Lower leg skin (tissue), 4 donors: Measurements from ENCODE around the gene GIMAP1. TPM values are rescaled to one million over a fixed set of nuclear protein-coding genes. Genes with fewer than 3 reads are reported as not detected.

Experiments used
- DNase-seq, 2 donors: peaks; one replicate each; pipeline ENCODE4 v3.0.0-alpha.2; 2019; ENCODE audit warnings: low spot score in 2 of 2
- H3K4me3 ChIP-seq: fragments of 200-600 bp; sonication (generic); 2 replicates; pipeline ENCODE4 v1.5.1; 2017; ENCODE audit warnings: mild to moderate bottlenecking, low read depth; ENCODE audit not compliant: poor library complexity, severe bottlenecking
- POLR2A ChIP-seq, 2 donors: fragments of 450-650 bp; IDR thresholded peaks; one replicate each; pipeline ENCODE4 v1.6.1; 2016 to 2017; ENCODE audit warnings: antibody characterized with exemption in 2 of 2, mild to moderate bottlenecking in 1 of 2, moderate library complexity in 1 of 2
- WGBS, 2 donors: methylation state at CpG; one replicate each; pipeline ENCODE4 v1.1.5; 2018; 5-methylcytosine and 5-hydroxymethylcytosine counted together
- intact Hi-C: fragments of 100-400 bp; cut with DNase I; formaldehyde crosslinking; loops from one replicate; pipeline ENCODE4 v1.15.0; 2023; ENCODE audit warnings: low total_unique reads
- total RNA-seq, 4 donors: library from RNA; depleted of rRNA; stranded (reverse); fragments of >200 nt; gene quantifications; one replicate each; pipeline ENCODE4 v1.1.0, GENCODE V29; 2016
- TF ChIP-seq, protein P1 (sequence below), 3 donors: fragments of 450-650 bp; IDR thresholded peaks; one replicate each; pipeline ENCODE4 v1.5.1; 2016; ENCODE audit warnings: antibody characterized with exemption in 3 of 3, mild to moderate bottlenecking in 3 of 3, moderate library complexity in 2 of 3

The GIMAP1 gene
- total RNA-seq, 4 donors from 2014 or later = 1.5 to 4.6 (median 2.7) TPM

DNA sequence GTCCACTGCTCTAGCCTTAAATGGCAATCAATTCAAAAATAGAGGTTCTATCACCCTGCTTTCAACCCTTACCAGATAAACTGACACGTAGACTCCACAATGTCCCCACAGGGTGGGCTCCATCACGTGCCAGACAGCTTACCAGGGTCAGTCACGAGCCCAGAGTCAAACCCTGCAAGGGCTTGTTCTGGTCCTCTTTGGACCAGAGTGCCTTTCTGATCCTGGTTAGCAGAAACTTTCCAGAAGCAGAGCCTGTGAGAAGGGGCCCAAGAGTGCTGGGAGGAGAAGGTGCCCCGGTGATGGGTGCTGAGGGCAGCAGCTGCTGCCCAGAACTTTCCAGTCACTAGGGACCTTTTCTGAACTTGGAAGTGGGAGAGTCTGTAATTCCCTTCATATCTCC, 20.5 kb downstream of the GIMAP1 start:
- TF ChIP-seq POLR2A (IDR thresholded peaks at IDR 0.05) = no peak
- TF ChIP-seq, protein P1, sequence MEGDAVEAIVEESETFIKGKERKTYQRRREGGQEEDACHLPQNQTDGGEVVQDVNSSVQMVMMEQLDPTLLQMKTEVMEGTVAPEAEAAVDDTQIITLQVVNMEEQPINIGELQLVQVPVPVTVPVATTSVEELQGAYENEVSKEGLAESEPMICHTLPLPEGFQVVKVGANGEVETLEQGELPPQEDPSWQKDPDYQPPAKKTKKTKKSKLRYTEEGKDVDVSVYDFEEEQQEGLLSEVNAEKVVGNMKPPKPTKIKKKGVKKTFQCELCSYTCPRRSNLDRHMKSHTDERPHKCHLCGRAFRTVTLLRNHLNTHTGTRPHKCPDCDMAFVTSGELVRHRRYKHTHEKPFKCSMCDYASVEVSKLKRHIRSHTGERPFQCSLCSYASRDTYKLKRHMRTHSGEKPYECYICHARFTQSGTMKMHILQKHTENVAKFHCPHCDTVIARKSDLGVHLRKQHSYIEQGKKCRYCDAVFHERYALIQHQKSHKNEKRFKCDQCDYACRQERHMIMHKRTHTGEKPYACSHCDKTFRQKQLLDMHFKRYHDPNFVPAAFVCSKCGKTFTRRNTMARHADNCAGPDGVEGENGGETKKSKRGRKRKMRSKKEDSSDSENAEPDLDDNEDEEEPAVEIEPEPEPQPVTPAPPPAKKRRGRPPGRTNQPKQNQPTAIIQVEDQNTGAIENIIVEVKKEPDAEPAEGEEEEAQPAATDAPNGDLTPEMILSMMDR (IDR thresholded peaks at IDR 0.05) = no peak
- no peak overlapping the region for H3K4me3 ChIP-seq
- DNase-seq = no peak
- 52 to 55% methylated on average over 4 of the region's 4 CpGs for WGBS, 2 donors
- intact Hi-C loops = loop anchor here (10.0 kb wide), 1 partner anchor 292 kb away; no protein-coding TSS in a partner anchor

DNA sequence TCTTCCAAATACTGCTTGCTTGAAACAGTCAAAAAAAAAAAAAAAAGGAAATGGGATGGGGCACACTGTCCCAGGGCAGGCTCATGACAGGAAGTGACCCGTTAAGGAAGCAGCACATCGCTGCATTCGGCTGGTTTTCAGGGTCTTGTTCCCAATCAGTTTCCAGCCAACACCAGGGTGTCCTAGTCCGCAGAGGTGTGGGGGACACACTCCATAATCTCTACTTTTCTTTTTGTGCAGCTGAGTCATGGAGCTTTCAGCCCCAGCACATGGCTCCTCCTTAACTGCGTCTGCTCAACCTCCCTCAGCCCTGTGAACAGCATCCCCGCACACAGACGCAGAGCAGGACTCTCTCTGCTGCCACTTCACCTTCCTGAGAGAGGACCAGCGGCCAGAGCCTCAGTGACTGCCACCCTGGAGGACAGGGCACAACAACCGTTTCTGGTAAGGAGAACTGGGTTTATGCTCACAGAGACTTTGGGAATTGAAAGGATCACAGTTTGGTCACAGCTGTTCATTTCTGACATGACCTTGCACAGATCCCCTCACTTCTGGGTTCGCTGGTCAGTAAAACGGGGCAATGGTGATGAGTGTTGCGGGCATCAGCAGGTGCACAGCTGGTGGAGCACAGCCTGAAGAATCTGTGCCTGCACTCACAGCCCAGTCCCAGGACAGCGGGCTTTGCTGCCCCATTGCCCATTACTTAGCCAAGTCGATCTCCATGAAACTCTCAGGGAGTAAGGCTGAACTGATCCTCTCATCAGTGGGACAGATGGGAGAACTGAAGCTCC, 21.0 kb downstream of the GIMAP1 start, which contains the start of gene GIMAP5:
Gene GIMAP5, plus strand, starts transcription at position 154 of the 791 bp plus-strand sequence. CDS start 3,467 bp downstream, outside the sequence.
- 31 to 54% methylated on average over 14 of the region's 14 CpGs for WGBS, 2 donors
- intact Hi-C loops = loop anchor here (10.0 kb wide), 1 partner anchor 293 kb away; no protein-coding TSS in a partner anchor
- no peak for DNase-seq
- TF ChIP-seq POLR2A (IDR thresholded peaks at IDR 0.05) = no peak
- TF ChIP-seq, protein P1 (IDR thresholded peaks at IDR 0.05) = no peak
- H3K4me3 ChIP-seq = peak within 1 kb of the TSS; percentile 10

DNA sequence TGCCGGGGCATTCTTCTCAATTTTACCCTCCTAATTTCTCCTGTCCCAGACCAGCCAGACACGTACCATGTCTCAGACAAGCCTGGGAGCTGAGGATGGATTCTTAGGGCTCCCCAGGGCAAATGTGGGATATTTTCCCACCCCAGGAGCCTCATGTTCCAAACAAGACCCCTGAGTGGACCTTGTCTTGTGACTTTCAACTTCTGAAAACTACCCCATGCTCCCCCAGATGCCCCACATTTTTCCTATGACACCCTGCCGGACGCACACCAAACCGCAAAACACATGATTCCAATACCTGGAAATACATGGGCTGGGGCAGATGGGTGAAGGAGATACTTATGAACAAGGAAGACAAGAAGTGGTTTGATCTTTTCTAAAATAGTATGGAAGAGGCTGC, 21.7 kb downstream of the GIMAP1 start:
- intact Hi-C loops = loop anchor here (10.0 kb wide), 1 partner anchor 293 kb away; no protein-coding TSS in a partner anchor
- no peak for DNase-seq

DNA sequence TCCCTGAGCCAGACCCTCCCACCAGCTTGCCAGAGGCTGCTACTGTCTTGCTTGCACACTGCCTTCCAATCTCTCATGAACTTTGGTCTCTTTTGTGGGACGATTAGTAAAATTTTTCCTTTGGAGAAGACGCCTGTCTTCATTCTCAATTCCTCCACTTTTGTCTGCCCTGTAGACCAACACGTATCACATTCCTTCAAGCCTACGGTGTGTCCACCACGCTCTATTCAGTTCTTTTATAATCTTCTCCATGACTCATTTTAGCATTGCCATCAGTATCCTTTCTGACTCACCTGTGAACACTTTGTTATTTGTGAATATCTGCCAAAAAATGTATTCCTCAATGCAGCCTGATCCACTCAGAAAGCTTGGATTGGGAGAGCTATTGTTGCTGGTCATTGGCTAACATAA, 22.2 kb downstream of the GIMAP1 start:
- TF ChIP-seq, protein P1 (IDR thresholded peaks at IDR 0.05) = no peak
- TF ChIP-seq POLR2A (IDR thresholded peaks at IDR 0.05) = no peak
- no peak for DNase-seq
- 56% methylated on average over 5 of the region's 5 CpGs for WGBS, 2 donors
- no peak overlapping the region for H3K4me3 ChIP-seq
- intact Hi-C loops = loop anchor here (10.0 kb wide), 1 partner anchor 294 kb away; no protein-coding TSS in a partner anchor

More for the DNA sequence above, 21.7 kb downstream of the GIMAP1 start:
- 60 to 67% methylated on average over 5 of the region's 5 CpGs for WGBS, 2 donors
- TF ChIP-seq POLR2A (IDR thresholded peaks at IDR 0.05) = no peak
- TF ChIP-seq, protein P1 (IDR thresholded peaks at IDR 0.05) = no peak
- peak overlapping the region; percentile 10 for H3K4me3 ChIP-seq

DNA sequence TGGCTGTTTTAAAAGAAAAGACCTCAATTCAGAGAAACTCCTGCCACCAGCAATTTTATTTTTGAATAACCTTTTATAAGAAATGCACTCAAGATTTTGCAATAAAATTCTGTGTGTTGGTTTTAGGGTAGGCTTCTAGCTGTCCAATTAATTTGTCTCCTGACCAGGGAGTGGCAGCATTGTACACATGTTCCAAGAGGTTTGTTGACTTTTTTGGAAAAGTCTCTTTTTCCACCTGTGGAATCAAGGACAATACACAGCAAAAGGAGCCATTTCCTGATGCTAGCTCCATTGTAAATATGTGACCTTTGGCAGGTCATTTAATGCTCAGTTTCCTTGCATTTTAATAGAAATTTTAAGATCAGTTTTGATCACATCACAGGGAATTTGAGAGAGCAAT, 22.6 kb downstream of the GIMAP1 start:
- TF ChIP-seq, protein P1 (IDR thresholded peaks at IDR 0.05) = no peak
- TF ChIP-seq POLR2A (IDR thresholded peaks at IDR 0.05) = no peak
- no peak overlapping the region for H3K4me3 ChIP-seq
- intact Hi-C loops = loop anchor here (10.0 kb wide), 1 partner anchor 294 kb away; no protein-coding TSS in a partner anchor
- no peak for DNase-seq
